ENCODE results near the gene MEGF8. TPM values are rescaled to one million over a fixed set of nuclear protein-coding genes. Genes with fewer than 3 reads are reported as not detected.

Gene MEGF8
- total RNA-seq, 2 donors from 2014 or later = 3.0 to 3.1 TPM

DNA sequence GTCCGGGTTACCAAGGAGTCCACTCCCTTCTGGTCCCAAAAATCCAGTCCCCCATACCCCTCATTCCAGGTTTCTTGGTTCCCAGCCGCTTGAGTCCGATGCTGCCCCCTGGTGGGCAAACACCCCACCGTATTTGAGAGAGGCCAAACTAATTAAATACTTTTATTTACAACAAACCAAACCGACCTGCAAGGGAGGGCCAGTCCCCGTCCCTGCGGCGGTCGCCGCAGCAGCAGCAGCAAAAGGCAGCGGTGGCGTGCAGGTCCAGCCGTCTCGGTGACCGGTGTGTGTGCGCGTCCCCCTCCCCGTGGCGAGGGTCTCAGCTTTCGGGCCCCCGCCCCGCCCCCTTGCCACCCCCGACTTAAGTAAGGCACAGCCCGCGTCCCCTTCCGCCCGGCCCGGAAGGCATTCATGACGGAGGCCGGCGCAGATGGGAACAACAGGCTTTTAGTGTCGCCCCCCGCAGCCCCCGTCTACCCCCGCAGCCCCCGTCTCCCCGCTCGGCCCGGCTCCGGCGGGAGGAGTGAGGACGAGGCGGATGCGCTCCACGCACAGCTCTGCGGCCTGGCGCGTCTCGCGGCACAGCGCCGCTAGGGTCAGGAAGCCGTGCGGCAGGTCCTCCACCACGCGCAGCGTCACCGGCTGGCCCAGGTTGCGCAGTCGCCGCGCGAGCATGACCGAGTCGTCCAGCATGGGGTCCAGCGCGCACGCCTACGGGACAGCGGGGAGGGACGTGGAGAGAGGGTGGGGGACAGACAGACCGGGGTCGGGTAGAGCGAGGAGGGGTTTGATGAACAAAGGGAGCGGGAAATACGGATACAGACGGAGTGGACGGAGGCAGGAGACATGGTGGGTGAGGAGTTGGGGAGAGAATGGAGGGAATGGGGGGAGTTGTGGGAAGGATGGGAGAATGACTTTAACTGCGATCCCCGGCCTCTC is 76.2 kb downstream of the MEGF8 start:
- H3K27ac Mint-ChIP-seq = no peak overlapping the region
- H3K4me3 Mint-ChIP-seq = peak overlapping the region; percentile 73
- peaks cover 10% of the 10 kb centered on the region for H3K36me3 Mint-ChIP-seq (ENCODE audit: low read depth)
- ATAC-seq (replicated peaks) = peak; percentile 55
- peaks cover 20% of the 10 kb centered on the region for H3K4me1 Mint-ChIP-seq
- no peaks in the 10 kb centered on the region for H3K9me3 Mint-ChIP-seq
- H3K27me3 Mint-ChIP-seq = no peaks in the 10 kb centered on the region

DNA sequence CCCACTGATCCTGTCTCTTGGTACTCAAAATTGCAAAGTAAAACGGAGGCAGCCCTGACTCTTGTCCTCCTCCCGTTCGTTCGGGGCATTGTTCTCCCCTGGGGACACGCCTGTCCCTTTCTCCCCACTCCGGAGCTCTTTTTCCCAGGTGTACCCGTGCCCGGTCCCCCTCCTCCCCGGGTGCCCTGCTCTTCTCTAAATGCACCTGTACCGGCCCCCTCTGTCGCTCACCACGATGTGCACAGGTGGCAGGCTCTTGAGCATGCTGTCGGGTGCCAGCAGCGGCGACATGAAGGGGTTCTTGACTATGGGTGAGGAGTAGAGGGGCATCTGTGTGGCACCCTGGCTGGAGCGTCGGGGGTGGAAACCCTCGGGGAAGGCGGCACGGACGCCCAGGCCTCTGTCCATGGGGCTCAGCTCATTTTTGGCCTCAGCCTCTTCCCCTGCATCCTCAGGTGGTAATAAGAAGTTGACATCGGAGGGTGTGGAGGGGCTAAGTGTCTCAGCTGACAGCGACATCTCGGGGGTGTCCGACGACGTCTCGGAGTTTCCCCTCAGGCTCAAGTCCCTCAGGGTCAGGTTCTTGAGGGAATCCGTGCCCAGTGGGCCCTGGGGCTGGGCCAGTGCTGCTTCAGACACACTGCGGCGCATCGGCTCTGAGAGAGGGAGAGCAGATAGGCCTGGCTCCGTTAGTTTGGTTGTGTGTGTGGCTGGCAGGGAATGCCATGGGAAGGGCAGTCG is 77.1 kb downstream of the MEGF8 start:
- no peak overlapping the region for H3K27ac Mint-ChIP-seq

DNA sequence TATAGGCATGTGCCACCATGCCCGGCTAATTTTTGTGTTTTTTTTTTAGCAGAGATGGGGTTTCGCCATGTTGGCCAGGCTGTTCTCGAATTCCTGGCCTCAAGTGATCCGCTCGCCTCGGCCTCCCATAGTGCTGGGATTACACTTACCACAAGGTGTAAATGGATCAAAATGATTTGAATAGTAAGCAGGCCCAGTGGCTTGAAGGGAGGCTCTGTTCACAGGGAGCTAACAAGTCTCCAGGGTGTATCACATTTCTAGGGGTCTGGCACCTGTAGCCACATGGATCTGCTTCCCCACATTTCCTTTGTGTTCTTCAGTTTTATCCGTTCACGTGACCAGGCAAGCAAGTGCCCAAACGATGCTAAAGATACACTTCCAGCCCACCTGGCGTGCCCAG is 78.2 kb downstream of the MEGF8 start:
- ATAC-seq (replicated peaks) = no peak
- no peaks in the 10 kb centered on the region for H3K27me3 Mint-ChIP-seq
- H3K4me3 Mint-ChIP-seq = no peak overlapping the region
- no peak overlapping the region for H3K27ac Mint-ChIP-seq
- no peaks in the 10 kb centered on the region for H3K9me3 Mint-ChIP-seq
- H3K4me1 Mint-ChIP-seq = peaks cover 8% of the 10 kb centered on the region
- H3K36me3 Mint-ChIP-seq (ENCODE audit: low read depth) = peaks cover 17% of the 10 kb centered on the region

More for the DNA sequence above, 77.1 kb downstream of the MEGF8 start:
- Mint-ChIP-seq H3K4me3 (peak overlapping the region; percentile 73), H3K36me3 (ENCODE audit: low read depth) (peaks cover 17% of the 10 kb centered on the region), H3K4me1 (peaks cover 14% of the 10 kb centered on the region), H3K9me3 (no peaks in the 10 kb centered on the region), H3K27me3 (no peaks in the 10 kb centered on the region)
- no peak for ATAC-seq (replicated peaks)

DNA sequence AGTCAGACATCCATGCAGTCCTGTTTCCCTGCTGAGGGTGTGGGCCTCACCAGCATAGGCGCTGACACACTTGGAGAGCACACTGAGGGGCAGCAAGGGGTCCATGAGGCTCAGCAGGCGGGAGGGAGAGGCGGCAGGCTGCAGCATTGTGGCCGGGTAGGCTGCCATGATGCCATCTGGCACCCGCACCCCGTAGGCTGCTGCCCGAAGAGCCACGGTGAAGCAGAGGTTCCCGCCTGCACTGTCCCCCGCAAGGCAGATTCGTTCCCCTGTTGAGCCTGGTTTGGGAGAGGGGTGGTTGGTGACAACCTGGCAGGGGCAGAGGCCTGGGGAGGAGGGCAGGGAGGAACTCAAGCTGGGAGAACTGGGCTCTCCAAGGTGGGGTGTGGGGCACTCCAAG is 80.7 kb downstream of the MEGF8 start:
- Mint-ChIP-seq H3K27ac (no peak overlapping the region), H3K27me3 (no peaks in the 10 kb centered on the region), H3K4me1 (no peaks in the 10 kb centered on the region), H3K4me3 (no peak overlapping the region), H3K9me3 (no peaks in the 10 kb centered on the region), H3K36me3 (ENCODE audit: low read depth) (peaks cover 20% of the 10 kb centered on the region)
- ATAC-seq (replicated peaks) = no peak

DNA sequence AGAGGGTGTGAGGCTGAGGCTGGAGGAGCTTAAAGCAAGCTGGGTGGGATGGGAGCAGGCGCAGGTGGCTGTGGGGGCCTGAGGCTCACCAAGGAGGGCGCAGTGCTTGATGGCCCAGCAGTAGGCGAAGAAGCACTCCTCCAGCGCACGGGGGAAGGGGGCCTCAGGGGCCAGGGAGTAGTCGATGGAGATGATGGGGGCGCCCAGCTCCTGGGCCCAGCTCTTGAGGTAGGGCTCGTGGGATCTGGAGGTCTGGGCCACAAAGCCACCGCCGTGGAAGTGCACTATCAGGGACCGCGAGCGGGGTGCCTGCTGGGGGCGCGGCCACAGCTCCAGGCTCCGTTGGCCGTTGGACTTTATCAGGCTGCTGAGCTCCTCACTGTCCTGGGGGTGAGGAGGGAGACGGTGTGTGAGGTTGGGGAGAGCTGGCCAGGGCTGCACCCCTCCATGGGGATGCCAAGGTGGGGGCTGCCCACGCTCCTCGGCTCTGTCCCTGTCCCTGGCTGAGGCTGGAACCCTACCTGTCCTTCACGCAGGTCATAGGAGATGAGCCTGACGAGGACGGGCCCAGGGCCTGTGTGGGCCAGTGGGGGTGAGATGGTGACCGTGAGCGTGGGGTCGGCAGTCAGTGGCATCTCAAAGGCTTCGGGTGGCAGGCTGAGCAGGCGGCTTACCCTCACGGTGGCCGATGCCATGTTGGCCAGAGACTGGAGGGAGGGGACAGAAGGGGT is 81.8 kb downstream of the MEGF8 start:
- peaks cover 18% of the 10 kb centered on the region for H3K36me3 Mint-ChIP-seq (ENCODE audit: low read depth)
- H3K27ac Mint-ChIP-seq = no peak overlapping the region
- ATAC-seq (replicated peaks) = no peak

DNA sequence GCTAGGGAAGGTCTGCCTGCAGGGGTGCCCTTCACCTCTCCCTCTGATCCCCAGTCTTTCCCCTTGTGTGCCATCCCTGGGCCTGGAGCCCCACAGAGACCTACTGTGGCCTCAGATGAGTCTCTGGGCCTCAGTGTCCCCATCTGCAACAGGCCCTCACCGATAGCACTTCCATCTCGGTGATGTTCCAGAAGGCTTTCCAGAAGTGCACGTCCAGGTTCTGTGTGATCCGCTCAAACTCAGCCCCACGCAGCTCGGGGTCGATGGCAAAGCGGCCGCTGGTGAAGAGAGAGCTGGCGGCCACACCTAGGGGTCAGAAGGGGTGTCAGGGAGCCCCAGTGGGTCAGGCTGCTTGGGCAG is 82.4 kb downstream of the MEGF8 start:
- H3K36me3 Mint-ChIP-seq (ENCODE audit: low read depth) = peaks cover 17% of the 10 kb centered on the region
- no peak for ATAC-seq (replicated peaks)
- H3K4me1 Mint-ChIP-seq = no peaks in the 10 kb centered on the region

More for the DNA sequence above, 81.8 kb downstream of the MEGF8 start:
- Mint-ChIP-seq H3K9me3 (no peaks in the 10 kb centered on the region), H3K27me3 (no peaks in the 10 kb centered on the region), H3K4me3 (no peak overlapping the region), H3K4me1 (no peaks in the 10 kb centered on the region)

DNA sequence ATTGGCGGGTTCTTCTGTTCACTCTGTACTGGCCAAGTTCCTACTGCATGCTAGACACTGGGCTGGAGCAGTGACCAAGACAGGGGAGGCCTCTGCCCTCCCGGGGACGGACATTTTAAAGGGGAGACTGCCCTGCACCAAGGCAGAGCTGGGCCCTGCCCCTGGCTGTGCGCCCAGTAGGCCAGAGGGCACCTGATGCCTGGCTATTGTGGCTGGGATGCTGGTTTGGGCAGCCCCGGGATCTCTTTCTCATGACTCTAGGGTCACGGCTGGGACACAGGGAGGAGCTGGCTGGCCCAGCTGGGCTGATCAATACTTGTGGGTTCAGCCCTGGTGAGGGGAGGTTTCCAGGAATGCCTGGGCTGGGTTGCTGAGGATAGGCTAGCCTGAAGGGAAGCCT is 84.0 kb downstream of the MEGF8 start:
- H3K9me3 Mint-ChIP-seq = no peaks in the 10 kb centered on the region
- no peak overlapping the region for H3K4me3 Mint-ChIP-seq
- no peaks in the 10 kb centered on the region for H3K4me1 Mint-ChIP-seq
- peaks cover 25% of the 10 kb centered on the region for H3K36me3 Mint-ChIP-seq (ENCODE audit: low read depth)
- H3K27ac Mint-ChIP-seq = no peak overlapping the region
- no peaks in the 10 kb centered on the region for H3K27me3 Mint-ChIP-seq
- no peak for ATAC-seq (replicated peaks)

More for the DNA sequence above, 82.4 kb downstream of the MEGF8 start:
- no peaks in the 10 kb centered on the region for H3K9me3 Mint-ChIP-seq
- no peak overlapping the region for H3K27ac Mint-ChIP-seq
- no peaks in the 10 kb centered on the region for H3K27me3 Mint-ChIP-seq
- no peak overlapping the region for H3K4me3 Mint-ChIP-seq

DNA sequence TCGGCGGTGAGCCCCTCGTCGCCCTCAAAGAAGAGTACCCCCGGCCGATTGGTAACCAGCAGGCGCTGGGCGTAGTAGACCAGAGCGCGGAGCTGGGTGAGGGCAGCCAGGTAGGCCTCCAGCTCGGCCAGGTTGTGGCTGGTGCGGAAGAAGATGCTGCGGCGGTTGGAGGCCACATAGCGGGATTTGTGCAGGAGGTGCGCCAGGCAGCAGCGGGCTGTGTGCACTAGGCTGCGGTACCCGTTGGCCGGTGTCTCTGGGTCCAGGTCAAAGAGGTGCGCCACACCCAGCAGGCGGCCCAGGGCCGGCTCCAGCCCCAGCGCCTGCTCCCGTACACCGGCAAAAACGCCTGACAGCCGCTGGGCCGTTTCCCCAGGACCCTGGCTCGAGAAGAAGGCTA is 84.9 kb downstream of the MEGF8 start:
- Mint-ChIP-seq H3K36me3 (ENCODE audit: low read depth) (peaks cover 34% of the 10 kb centered on the region), H3K27me3 (no peaks in the 10 kb centered on the region), H3K9me3 (no peaks in the 10 kb centered on the region), H3K4me3 (no peak overlapping the region), H3K27ac (no peak overlapping the region), H3K4me1 (no peaks in the 10 kb centered on the region)
- no peak for ATAC-seq (replicated peaks)

DNA sequence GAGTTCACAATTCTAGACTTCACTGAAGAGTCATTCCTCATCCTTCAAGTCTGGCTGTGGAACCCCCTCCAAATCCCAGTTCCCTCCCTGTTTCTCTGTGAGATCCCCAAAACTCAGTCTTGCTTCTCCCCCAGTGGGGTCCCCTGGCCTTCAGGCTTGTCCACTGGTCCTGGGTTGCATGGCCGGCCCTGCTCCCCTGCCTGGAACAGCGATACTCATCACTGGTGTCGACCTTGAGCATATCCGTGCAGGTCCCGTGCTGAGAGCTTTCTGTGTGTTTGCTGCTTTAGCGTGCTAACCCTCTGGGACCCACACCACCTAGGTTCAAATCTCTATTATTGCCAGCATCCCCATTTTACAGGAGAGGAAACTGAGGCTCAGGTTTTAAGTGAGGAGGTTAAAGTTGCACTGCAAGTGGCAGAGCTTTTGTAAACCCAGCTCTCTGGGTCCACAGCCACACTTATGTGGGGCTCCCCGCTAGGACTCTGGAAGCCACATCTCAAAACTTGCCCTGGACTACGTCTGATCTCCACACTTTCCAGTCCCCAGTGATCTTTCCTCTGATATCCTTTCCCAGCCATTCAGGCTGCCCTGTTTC is 86.2 kb downstream of the MEGF8 start:
- Mint-ChIP-seq H3K27me3 (no peaks in the 10 kb centered on the region), H3K4me3 (no peak overlapping the region), H3K4me1 (no peaks in the 10 kb centered on the region), H3K27ac (peak overlapping the region; percentile 39), H3K9me3 (no peaks in the 10 kb centered on the region), H3K36me3 (ENCODE audit: low read depth) (peaks cover 40% of the 10 kb centered on the region)
- ATAC-seq (replicated peaks) = no peak

DNA sequence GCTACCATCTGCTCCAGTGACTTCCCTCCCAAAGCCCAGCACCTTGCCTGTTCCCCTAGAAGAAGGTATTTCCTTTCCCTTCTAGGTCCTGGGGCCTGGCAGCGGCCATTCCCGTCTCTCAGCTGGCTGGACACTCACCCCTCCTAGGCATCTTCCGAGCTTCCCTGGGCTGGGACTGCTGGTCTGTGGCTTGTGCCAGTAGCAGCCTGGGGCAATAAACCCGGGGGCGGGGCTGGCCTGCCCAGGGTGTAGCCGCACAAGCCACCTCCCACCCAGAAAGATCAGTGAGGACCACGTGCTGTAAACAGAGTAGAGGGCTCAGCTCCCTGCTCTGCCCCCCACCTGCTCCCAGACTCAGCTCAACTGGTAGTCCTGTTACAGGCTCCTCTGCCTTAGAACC is 86.8 kb downstream of the MEGF8 start:
- no peaks in the 10 kb centered on the region for H3K4me1 Mint-ChIP-seq
- H3K36me3 Mint-ChIP-seq (ENCODE audit: low read depth) = peaks cover 35% of the 10 kb centered on the region
- no peaks in the 10 kb centered on the region for H3K27me3 Mint-ChIP-seq

DNA sequence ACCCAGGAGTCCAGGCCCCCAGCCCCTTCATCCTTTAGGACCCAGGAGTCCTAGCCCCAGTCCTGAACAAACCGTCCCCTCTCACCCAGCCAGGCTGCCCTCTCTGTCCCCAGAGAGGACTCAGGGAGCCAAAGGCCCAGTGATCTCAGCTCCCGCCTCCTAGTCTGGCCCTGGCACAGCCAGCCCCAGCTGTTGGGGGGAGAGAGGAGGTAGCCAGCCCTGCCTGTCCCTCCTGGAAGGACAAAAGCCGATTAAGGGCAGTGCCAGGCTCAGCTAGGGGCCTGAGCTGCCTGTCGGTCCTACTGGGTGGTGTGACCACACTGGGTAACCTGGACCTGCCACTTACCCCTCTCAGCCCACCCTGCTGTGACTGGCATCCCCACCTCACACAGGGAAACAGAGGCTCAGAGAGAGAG is 87.2 kb downstream of the MEGF8 start:
- H3K4me3 Mint-ChIP-seq = no peak overlapping the region
- H3K36me3 Mint-ChIP-seq (ENCODE audit: low read depth) = peaks cover 34% of the 10 kb centered on the region
- no peak overlapping the region for H3K27ac Mint-ChIP-seq
- H3K9me3 Mint-ChIP-seq = no peaks in the 10 kb centered on the region
- H3K4me1 Mint-ChIP-seq = no peaks in the 10 kb centered on the region
- no peak for ATAC-seq (replicated peaks)
- no peaks in the 10 kb centered on the region for H3K27me3 Mint-ChIP-seq

More for the DNA sequence above, 86.8 kb downstream of the MEGF8 start:
- Mint-ChIP-seq H3K9me3 (no peaks in the 10 kb centered on the region), H3K4me3 (no peak overlapping the region), H3K27ac (peak overlapping the region; percentile 39)
- ATAC-seq (replicated peaks) = no peak

DNA sequence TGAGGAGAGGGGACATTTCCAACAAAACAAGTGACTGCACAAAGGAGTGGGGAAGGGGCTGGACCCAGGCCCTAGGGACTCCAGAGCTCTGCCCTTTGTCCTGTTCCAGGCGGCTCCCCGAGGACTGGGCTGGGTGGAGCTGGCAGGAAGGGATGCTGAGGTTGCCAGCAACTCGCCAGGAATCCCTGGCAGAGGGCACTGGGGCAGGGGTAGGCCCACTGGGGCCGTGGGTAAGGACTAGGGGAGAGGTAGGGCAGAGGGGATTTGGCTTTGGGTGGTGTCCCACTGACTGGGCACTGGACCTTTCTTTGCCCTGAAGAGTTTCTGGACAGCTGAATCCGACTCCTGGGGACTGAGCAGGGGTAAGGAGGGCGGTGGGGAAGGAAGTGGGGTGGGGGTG is 93.9 kb downstream of the MEGF8 start:
- ATAC-seq (replicated peaks) = no peak
- Mint-ChIP-seq H3K27ac (no peak overlapping the region), H3K27me3 (no peaks in the 10 kb centered on the region), H3K9me3 (no peaks in the 10 kb centered on the region), H3K4me3 (no peak overlapping the region), H3K36me3 (ENCODE audit: low read depth) (peaks cover 26% of the 10 kb centered on the region), H3K4me1 (peaks cover 29% of the 10 kb centered on the region)

DNA sequence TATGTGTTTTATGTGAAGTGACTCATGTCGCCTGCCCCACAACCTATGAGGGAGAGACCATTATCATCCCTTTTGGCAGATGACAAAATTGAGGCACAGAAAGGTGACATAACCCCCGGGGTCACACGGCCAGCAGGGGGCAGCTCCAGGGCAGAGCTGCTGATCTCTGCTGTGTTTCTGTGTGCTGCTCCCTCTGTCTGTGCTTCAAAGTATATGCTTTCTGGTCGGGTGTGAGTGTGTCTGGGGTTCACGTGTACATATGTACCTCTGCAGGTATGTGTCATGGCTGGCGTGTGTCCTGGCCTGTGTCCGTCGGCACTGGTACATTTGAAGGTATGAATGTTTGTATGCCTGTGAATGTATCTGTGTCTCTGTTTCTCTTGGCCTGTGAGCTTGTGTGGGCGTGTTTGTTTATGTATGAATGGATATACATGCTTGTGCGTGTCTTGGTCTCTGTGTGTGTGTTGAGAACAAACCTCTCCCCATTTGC is 94.7 kb downstream of the MEGF8 start:
- ATAC-seq (replicated peaks) = peak; percentile 39
- H3K4me3 Mint-ChIP-seq = no peak overlapping the region
- no peaks in the 10 kb centered on the region for H3K27me3 Mint-ChIP-seq
- H3K4me1 Mint-ChIP-seq = peaks cover 29% of the 10 kb centered on the region
- peak overlapping the region; percentile 52 for H3K27ac Mint-ChIP-seq
- H3K9me3 Mint-ChIP-seq = no peaks in the 10 kb centered on the region
- H3K36me3 Mint-ChIP-seq (ENCODE audit: low read depth) = peaks cover 18% of the 10 kb centered on the region

DNA sequence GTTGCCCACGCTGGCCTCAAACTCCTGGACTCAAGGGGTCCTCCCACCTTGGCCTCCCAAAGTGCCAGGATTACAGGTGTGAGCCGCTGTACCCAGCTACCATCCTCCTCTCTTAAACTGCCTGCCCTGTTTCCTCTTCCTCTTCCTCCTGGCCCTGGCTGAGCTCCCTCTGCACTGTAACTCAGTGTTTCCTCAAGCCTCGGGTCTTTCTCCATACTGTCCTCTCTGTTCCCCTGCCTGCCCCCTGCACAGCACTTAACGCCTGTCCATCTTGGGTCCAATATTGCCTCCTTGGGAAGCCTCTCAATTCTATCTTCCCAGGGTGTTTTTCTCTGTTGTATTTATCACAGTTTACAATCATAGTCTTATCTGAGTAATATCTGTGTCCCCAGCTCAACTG is 95.7 kb downstream of the MEGF8 start:
- peak overlapping the region; percentile 87 for H3K4me3 Mint-ChIP-seq
- H3K4me1 Mint-ChIP-seq = peaks cover 29% of the 10 kb centered on the region
- H3K27me3 Mint-ChIP-seq = no peaks in the 10 kb centered on the region

More for the DNA sequence above, 95.7 kb downstream of the MEGF8 start:
- ATAC-seq (replicated peaks) = no peak
- Mint-ChIP-seq H3K9me3 (no peaks in the 10 kb centered on the region), H3K36me3 (ENCODE audit: low read depth) (peaks cover 10% of the 10 kb centered on the region), H3K27ac (peak overlapping the region; percentile 52)
